Keratinocyte (primary cell): ENCODE data around the gene SFTPA2. TPM values are rescaled to one million over a fixed set of nuclear protein-coding genes. Genes with fewer than 3 reads are reported as not detected.

ENCODE experiments used
- DNase-seq: peaks from one replicate; pipeline ENCODE4 v3.0.0-alpha.2; 2011; ENCODE audit warnings: low read depth, missing footprints, low spot score
- FAIRE-seq: peaks from 2 replicates; lab custom pipeline; 2011; peaks lifted over from hg19 to GRCh38; lab: Jason Lieb, UNC
- H2AFZ ChIP-seq: 2 replicates; pipeline ENCODE4 v1.6.0; 2012; ENCODE audit warnings: low read length, control low read depth, inconsistent platforms; ENCODE audit not compliant: control insufficient read depth
- H3K27ac ChIP-seq: 2 replicates; pipeline ENCODE4 v1.5.1; 2011; ENCODE audit warnings: low read length; ENCODE audit not compliant: control insufficient read depth, insufficient read depth
- H3K27me3 ChIP-seq: 3 replicates; pipeline ENCODE4 v1.6.0; 2011; ENCODE audit warnings: low read length; ENCODE audit not compliant: control insufficient read depth, insufficient read depth; ENCODE audit errors: extremely low read depth
- H3K36me3 ChIP-seq, 2 experiments: 2 replicates in 1 of 2; 3 replicates in 1 of 2; pipeline ENCODE4 v1.5.1; 2011; ENCODE audit warnings: low read length in 2 of 2, mild to moderate bottlenecking in 1 of 2; ENCODE audit not compliant: control insufficient read depth in 2 of 2, insufficient read depth in 2 of 2; ENCODE audit errors: extremely low read depth in 1 of 2
- H3K4me1 ChIP-seq: 3 replicates; pipeline ENCODE4 v1.5.1; 2011; ENCODE audit warnings: low read length; ENCODE audit not compliant: control insufficient read depth, insufficient read depth; ENCODE audit errors: extremely low read depth
- H3K4me2 ChIP-seq: 3 replicates; pipeline ENCODE4 v1.6.0; 2011; ENCODE audit warnings: low read depth, low read length; ENCODE audit not compliant: control insufficient read depth, insufficient read depth; ENCODE audit errors: extremely low read depth
- H3K4me3 ChIP-seq, 3 experiments: fragments of 200-600 bp in 1 of 3; sonication (generic) in 1 of 3; 2 replicates in 2 of 3; 3 replicates in 1 of 3; pipeline ENCODE4 v1.5.1; 2011 to 2016; ENCODE audit warnings: low read length in 3 of 3, mild to moderate bottlenecking in 3 of 3, control low read depth in 2 of 3, inconsistent platforms in 1 of 3, low read depth in 1 of 3, mixed read lengths in 1 of 3, mixed run types in 1 of 3, moderate library complexity in 1 of 3; ENCODE audit not compliant: control insufficient read depth in 2 of 3, insufficient read depth in 2 of 3; ENCODE audit errors: extremely low read depth in 1 of 3
- H3K79me2 ChIP-seq: 2 replicates; pipeline ENCODE4 v1.6.0; 2012; ENCODE audit warnings: low read length; ENCODE audit not compliant: control insufficient read depth, insufficient read depth
- H3K9ac ChIP-seq: 3 replicates; pipeline ENCODE4 v1.6.0; 2011; ENCODE audit warnings: low read length; ENCODE audit not compliant: control insufficient read depth, insufficient read depth; ENCODE audit errors: extremely low read depth
- H3K9me1 ChIP-seq: 3 replicates; pipeline ENCODE4 v1.6.0; 2011; ENCODE audit warnings: low read length; ENCODE audit not compliant: control insufficient read depth, insufficient read depth; ENCODE audit errors: extremely low read depth
- H3K9me3 ChIP-seq: 2 replicates; pipeline ENCODE4 v1.5.1; 2012; ENCODE audit warnings: low read depth, low read length; ENCODE audit not compliant: control insufficient read depth
- H4K20me1 ChIP-seq: 3 replicates; pipeline ENCODE4 v1.6.0; 2011; ENCODE audit warnings: low read length; ENCODE audit not compliant: control insufficient read depth, insufficient read depth; ENCODE audit errors: extremely low read depth
- CTCF ChIP-seq, 3 experiments: IDR thresholded peaks in 1 of 3; conservative IDR thresholded peaks in 1 of 3; optimal IDR thresholded peaks in 1 of 3; 2 replicates in 2 of 3; 3 replicates in 1 of 3; pipeline versions ENCODE3 to v1.5.1; 2011; ENCODE audit warnings: low read length in 3 of 3, mild to moderate bottlenecking in 3 of 3, moderate library complexity in 2 of 3, control low read depth in 1 of 3, inconsistent platforms in 1 of 3; ENCODE audit not compliant: insufficient read depth in 2 of 3; ENCODE audit errors: extremely low read depth in 1 of 3
- EZH2 ChIP-seq: IDR thresholded peaks from one replicate; pipeline ENCODE4 v1.6.1; 2012; ENCODE audit warnings: inconsistent platforms, mild to moderate bottlenecking, low read length, moderate library complexity
- dilution Hi-C: fragments of 300-500 bp; cut with MboI; formaldehyde crosslinking; loops from one replicate; pipeline ENCODE4 v1.7.0; 2020; ENCODE audit warnings: low sequenced_read_pairs; ENCODE audit not compliant: extremely low pct_ligation_motif_present
- polyA plus RNA-seq, 5 experiments: library from polyadenylated mRNA; depleted of rRNA in 3 of 5; stranded (reverse) in 3 of 5; stranded (forward) in 1 of 5; unstranded in 1 of 5; fragments of >200 nt; gene quantifications; 1 replicate in 1 of 5; 2 replicates in 3 of 5; 3 replicates in 1 of 5; pipeline versions ENCODE4 v1.2.1 to v1.2.3, GENCODE V29; 2011 to 2012; ENCODE audit warnings: missing spikeins in 2 of 5, low read depth in 1 of 5, low replicate concordance in 1 of 5

Gene SFTPA2
- polyA plus RNA-seq, 1 donor (not counting 4 experiments of a cell fraction or from before 2014, with no cell fraction given) = not detected

- Histone ChIP-seq H3K9ac (no peak overlapping the region), H3K27ac (no peak overlapping the region), H3K4me3 (no peak overlapping the region), H3K9me1 (no peaks in the 10 kb centered on the region), H4K20me1 (no peaks in the 10 kb centered on the region), H2AFZ (no peak overlapping the region), H3K79me2 (no peaks in the 10 kb centered on the region), H3K9me3 (no peaks in the 10 kb centered on the region), H3K4me2 (no peak overlapping the region), H3K36me3 (no peaks in the 10 kb centered on the region), H3K4me1 (no peaks in the 10 kb centered on the region), H3K27me3 (peaks cover 9% of the 10 kb centered on the region)
- DNase-seq (no peak), FAIRE-seq (no peak)
- dilution Hi-C loops = no loop called here
- peak; percentile 91 to 96 (median 95) for TF ChIP-seq CTCF (optimal IDR thresholded peaks at IDR 0.05 in 1 of 3, IDR thresholded peaks at IDR 0.05 in 1 of 3, conservative IDR thresholded peaks at IDR 0.05 in 1 of 3; ENCODE audit: extremely low read depth in 1 of 3, insufficient read depth in 2 of 3, low read length in 3 of 3)
- TF ChIP-seq EZH2 = no peak
Observed at GRCh38 chr10:79562135-79562756, 2.0 kb upstream of the SFTPA2 start.

- no peak for DNase-seq
- Histone ChIP-seq H3K4me1 (no peaks in the 10 kb centered on the region), H3K27ac (no peak overlapping the region), H3K9me3 (no peaks in the 10 kb centered on the region), H3K79me2 (no peaks in the 10 kb centered on the region), H3K9me1 (no peaks in the 10 kb centered on the region), H2AFZ (no peak overlapping the region), H3K27me3 (peaks cover 9% of the 10 kb centered on the region), H3K4me3 (no peak overlapping the region), H3K36me3 (no peaks in the 10 kb centered on the region), H3K9ac (no peak overlapping the region), H3K4me2 (no peak overlapping the region), H4K20me1 (no peaks in the 10 kb centered on the region)
- dilution Hi-C loops = no loop called here
- TF ChIP-seq CTCF (optimal IDR thresholded peaks at IDR 0.05 in 1 of 3, IDR thresholded peaks at IDR 0.05 in 1 of 3, conservative IDR thresholded peaks at IDR 0.05 in 1 of 3; ENCODE audit: extremely low read depth in 1 of 3, insufficient read depth in 2 of 3, low read length in 3 of 3) (no peak), EZH2 (no peak)
- no peak for FAIRE-seq
Observed at GRCh38 chr10:79561257-79561656, 1.1 kb upstream of the SFTPA2 start.
